ENCODE measurements around the gene TMEM121.
A peak's percentile ranks its signal among the peaks of the same experiment; 100 is the strongest.

The TMEM121 gene

DNA sequence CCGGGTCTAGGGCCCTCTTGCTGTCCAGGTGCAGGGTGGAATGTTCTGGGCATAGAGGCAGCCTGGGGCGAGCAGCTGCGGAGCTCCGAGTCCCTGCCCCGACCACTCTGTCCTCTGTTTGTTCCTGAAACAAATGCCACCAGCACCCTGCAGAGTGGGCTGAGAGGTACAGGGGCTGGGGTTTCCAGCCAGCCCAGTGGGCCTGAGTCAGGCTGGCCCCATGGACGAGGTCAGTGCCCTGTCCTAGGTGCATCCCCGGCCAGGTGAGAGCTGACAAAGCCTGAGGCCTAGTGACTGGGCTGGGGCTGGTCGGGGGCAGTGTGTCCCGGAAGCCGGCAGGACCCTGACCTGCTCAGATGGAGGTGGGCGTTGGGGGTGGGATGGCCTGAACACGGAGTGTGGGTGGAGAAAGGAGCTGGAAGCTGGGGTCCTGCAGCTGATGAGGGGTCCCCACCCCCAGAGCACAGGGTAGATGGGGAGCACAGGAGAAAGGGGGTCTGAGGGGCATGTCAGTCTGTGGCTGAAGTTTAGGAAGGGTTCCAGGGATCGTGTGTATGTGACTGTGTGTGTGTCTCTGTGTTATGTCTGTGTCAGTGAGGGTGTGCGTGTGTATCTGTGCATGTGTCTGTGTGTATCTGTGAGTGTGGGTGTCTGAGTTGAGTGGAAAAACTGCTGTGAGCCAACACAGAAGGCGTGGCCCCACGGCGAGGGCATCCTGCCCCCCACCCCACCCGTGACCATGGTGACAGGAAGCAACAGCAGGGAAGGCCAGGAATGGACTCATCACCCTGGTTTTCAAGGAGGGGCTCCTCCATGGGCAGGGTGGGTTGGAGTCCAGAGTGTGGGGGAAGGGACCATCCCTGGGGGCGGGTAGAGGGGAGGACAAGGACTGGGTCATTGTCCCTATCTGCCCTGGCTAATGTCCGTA is 42.0 kb upstream of the TMEM121 start:
- Mint-ChIP-seq H3K27me3 (peaks cover 55% of the 10 kb centered on the region), H3K36me3 (peaks cover 4% of the 10 kb centered on the region), H3K4me3 (no peak overlapping the region), H3K27ac (peak overlapping the region; percentile 80), H3K4me1 (peaks cover 68% of the 10 kb centered on the region), H3K9me3 (no peaks in the 10 kb centered on the region)
- CTCF ChIA-PET, result no interaction called here
- peak; percentile 70 for DNase-seq

DNA sequence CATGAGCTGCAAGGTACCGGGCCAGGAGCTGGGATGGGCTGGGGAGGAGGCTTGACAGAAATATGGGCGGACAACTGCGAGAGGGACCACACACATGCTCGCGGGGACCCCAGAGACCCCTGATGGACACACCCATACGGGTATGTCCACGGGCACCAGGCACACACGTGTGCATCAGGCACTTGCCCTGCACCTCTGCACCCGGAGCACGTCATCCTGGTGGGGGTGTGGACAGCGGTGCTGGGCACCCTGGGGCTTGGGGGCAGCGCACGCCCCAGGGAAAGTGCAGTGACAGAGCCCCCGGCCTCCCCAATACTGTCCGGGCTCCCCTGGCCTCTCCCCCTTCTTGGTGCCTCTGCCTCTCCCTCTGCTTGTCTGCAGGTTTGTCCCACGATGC is 41.4 kb upstream of the TMEM121 start:
- Mint-ChIP-seq H3K27me3 (peaks cover 49% of the 10 kb centered on the region), H3K27ac (no peak overlapping the region), H3K9me3 (no peaks in the 10 kb centered on the region), H3K36me3 (peaks cover 7% of the 10 kb centered on the region), H3K4me3 (no peak overlapping the region), H3K4me1 (peaks cover 65% of the 10 kb centered on the region)
- CTCF ChIA-PET, result no interaction called here
- no peak for DNase-seq

DNA sequence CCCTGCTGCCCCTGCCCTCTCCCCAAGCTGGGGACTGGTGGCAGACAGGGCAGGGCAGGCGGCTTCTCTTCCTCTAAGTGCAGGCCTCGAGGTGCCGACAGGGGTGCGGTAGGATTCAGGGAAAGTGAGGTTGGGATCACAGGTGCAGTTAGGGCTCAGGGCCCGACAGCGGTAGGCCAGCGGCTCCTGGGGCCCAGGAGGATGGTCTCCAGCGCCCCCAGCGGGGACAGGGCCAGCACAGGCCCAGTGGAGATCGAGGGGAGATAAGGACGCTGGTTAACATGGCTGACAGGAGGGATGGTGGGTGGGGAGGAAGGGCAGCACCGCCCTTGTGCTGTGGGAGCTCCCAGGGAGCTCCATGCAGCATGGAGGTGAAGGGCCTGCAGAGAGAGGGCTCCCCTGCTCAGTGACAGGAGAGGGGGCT is 40.6 kb upstream of the TMEM121 start:
- H3K27ac Mint-ChIP-seq, result peak overlapping the region; percentile 42
- CTCF ChIA-PET, result interaction anchor here (0.6 to 1.4 kb wide), 2 partner anchors 22 to 47 kb away, joined by 4 read pairs; no protein-coding TSS in a partner anchor
- DNase-seq, result peak; percentile 60
- H3K4me3 Mint-ChIP-seq, result peak overlapping the region; percentile 41
- peaks cover 7% of the 10 kb centered on the region for H3K36me3 Mint-ChIP-seq
- peaks cover 61% of the 10 kb centered on the region for H3K4me1 Mint-ChIP-seq
- H3K27me3 Mint-ChIP-seq, result peaks cover 41% of the 10 kb centered on the region
- no peaks in the 10 kb centered on the region for H3K9me3 Mint-ChIP-seq

- Mint-ChIP-seq H3K36me3 (peaks cover 7% of the 10 kb centered on the region), H3K4me3 (peak within 1 kb of the TSS; percentile 90), H3K27me3 (peaks cover 35% of the 10 kb centered on the region), H3K4me1 (peaks cover 55% of the 10 kb centered on the region), H3K27ac (peak within 1 kb of the TSS; percentile 89), H3K9me3 (no peaks in the 10 kb centered on the region)
- DNase-seq, result no peak
- CTCF ChIA-PET, result interaction anchor here (0.6 to 1.4 kb wide), 2 partner anchors 21 to 46 kb away, joined by 4 read pairs; no protein-coding TSS in a partner anchor
Observed at GRCh38 chr14:105486163-105486973, 40.0 kb upstream of the TMEM121 start, which contains the start of gene CRIP1. Gene CRIP1, plus strand, starts transcription at chr14:105486886. Its CDS starts 374 bp downstream, at chr14:105487260.

DNA sequence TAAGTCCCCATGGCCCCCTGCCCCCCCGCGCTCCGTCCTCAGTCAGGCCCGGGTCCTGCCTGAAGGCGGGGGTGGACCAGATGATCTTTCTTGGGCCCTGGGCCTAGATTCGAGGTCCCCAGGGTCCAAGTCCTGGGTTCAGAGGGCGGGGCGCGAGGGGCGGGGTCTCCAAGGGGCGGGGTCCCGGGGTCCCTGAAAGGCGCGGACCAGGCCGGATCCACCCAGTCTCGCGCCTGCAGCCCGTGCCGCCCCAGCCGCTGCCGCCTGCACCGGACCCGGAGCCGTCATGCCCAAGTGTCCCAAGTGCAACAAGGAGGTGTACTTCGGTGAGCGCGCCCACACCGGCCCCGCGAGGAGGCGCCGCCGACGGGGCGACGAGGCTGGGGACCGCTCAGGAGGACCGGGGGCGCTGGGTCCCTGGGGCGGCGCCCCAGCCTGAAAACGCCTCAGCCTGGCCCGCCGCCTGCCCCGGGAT is 39.4 kb upstream of the TMEM121 start:
- Mint-ChIP-seq H3K9me3 (no peaks in the 10 kb centered on the region), H3K4me3 (peak overlapping the region; percentile 90), H3K27me3 (peaks cover 34% of the 10 kb centered on the region), H3K4me1 (peaks cover 54% of the 10 kb centered on the region), H3K36me3 (peaks cover 7% of the 10 kb centered on the region), H3K27ac (peak overlapping the region; percentile 70)
- CTCF ChIA-PET, result interaction anchor here (1.4 kb wide), 1 partner anchor 45 kb away, joined by 4 read pairs; no protein-coding TSS in a partner anchor
- DNase-seq, result peak; percentile 73

DNA sequence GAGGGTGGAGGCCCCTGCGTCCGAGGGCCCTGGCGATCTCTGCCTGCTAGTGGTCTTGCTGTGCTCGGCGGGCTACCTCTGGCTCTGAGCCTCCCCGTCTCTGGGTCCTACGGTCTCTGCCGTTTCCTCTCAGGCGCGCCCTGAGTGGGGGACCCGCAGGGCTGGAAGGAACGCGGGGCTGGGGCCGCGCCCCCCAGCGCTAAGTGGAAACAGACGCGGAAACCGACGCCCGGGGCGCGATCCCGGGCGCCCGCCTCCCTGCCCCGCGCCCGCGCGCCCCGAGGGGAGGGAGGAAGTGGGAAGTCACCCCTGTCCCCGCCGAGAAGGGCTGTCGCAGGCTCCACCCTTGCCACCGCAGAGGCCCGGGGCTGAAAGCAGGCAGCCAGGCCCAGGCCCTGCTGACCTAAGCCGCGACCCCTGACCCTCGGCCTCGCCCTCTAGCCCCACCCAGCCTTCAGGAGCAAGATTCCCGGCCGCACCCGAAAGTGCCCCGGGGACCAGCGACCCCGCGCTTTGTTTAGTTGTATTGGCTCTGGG is 38.9 kb upstream of the TMEM121 start:
- peaks cover 7% of the 10 kb centered on the region for H3K36me3 Mint-ChIP-seq
- peaks cover 51% of the 10 kb centered on the region for H3K4me1 Mint-ChIP-seq
- peak overlapping the region; percentile 89 for H3K27ac Mint-ChIP-seq
- H3K9me3 Mint-ChIP-seq, result no peaks in the 10 kb centered on the region
- peak; percentile 84 for DNase-seq
- H3K4me3 Mint-ChIP-seq, result peak overlapping the region; percentile 90
- H3K27me3 Mint-ChIP-seq, result peaks cover 34% of the 10 kb centered on the region
- CTCF ChIA-PET, result no interaction called here

DNA sequence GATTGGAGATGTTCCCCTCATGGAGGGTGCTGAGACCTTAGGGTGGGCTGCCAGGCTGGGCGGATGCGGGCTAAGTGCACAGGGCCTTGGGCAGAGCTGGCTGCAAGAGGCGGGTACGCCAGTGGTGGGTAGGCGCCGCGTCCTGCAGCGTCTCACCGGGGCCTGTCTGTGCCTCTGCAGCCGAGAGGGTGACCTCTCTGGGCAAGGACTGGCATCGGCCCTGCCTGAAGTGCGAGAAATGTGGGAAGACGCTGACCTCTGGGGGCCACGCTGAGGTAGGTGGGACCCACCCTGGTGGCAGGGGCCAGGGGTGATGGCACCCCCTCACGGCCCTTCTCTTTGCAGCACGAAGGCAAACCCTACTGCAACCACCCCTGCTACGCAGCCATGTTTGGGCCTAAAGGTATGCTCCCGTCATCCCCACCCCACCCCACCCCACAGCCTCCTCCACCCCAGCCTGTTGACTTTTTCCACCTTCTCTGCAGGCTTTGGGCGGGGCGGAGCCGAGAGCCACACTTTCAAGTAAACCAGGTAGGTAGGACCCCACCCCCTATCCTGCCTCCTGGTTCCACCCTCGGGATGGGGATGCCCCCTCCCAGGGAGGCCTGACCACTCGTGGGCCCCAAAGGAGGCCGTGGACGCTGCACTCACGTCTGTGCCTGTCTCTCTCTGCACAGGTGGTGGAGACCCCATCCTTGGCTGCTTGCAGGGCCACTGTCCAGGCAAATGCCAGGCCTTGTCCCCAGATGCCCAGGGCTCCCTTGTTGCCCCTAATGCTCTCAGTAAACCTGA is 38.2 kb upstream of the TMEM121 start:
- CTCF ChIA-PET, result interaction anchor here (1.1 to 2.5 kb wide), 4 partner anchors 40 to 116 kb away, joined by 3 to 66 read pairs (median 10); no protein-coding TSS in a partner anchor
- peak; percentile 51 for DNase-seq
- Mint-ChIP-seq H3K9me3 (no peaks in the 10 kb centered on the region), H3K27me3 (peaks cover 34% of the 10 kb centered on the region), H3K4me3 (peak overlapping the region; percentile 90), H3K27ac (peak overlapping the region; percentile 89), H3K36me3 (peaks cover 7% of the 10 kb centered on the region), H3K4me1 (peaks cover 46% of the 10 kb centered on the region)

DNA sequence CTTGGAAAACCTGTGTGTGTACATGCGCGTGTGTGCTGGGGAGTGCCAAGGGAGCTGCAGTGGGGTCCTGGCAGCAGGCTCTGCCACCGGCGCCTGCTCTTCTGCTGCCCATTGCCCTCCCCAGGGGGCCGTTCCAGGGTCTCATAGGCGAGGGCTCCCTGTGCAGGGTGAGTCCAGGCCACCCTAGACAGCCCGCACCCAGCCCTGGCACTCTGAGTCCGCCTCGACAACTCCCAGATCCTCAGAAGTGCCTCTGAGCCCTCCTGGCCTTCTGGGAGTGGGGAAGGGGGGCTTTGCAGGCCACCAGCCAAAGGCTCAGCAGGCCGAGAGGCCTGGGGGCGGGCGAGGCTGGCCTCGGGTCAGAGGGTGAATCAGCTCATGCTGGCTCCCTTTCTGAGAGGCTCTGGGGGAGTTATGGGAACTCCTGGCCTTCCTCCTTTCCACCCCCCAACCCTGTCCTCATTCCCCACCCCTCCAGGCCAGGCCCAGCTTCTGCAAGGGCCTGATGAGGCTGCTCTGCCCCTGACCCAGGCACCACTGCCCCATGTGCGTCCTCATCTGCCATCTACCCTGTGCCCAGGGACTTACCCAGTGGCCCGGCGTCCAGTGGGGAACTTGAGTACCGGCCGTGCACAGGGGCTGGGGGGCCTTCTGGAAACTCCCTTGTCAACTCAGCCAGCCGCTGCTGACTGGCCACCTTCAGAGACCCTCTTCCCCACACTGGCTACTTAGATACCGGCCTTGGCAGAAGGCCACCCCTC is 37.4 kb upstream of the TMEM121 start:
- Mint-ChIP-seq H3K36me3 (peaks cover 7% of the 10 kb centered on the region), H3K9me3 (no peaks in the 10 kb centered on the region), H3K4me3 (peak overlapping the region; percentile 90), H3K4me1 (peaks cover 50% of the 10 kb centered on the region), H3K27ac (peak overlapping the region; percentile 95), H3K27me3 (peaks cover 34% of the 10 kb centered on the region)
- CTCF ChIA-PET, result interaction anchor here (0.9 to 4.2 kb wide), 11 partner anchors 8 to 320 kb away, joined by 3 to 97 read pairs (median 6); partner anchors contain the start of genes BRF1 and JAG2
- DNase-seq, result no peak

DNA sequence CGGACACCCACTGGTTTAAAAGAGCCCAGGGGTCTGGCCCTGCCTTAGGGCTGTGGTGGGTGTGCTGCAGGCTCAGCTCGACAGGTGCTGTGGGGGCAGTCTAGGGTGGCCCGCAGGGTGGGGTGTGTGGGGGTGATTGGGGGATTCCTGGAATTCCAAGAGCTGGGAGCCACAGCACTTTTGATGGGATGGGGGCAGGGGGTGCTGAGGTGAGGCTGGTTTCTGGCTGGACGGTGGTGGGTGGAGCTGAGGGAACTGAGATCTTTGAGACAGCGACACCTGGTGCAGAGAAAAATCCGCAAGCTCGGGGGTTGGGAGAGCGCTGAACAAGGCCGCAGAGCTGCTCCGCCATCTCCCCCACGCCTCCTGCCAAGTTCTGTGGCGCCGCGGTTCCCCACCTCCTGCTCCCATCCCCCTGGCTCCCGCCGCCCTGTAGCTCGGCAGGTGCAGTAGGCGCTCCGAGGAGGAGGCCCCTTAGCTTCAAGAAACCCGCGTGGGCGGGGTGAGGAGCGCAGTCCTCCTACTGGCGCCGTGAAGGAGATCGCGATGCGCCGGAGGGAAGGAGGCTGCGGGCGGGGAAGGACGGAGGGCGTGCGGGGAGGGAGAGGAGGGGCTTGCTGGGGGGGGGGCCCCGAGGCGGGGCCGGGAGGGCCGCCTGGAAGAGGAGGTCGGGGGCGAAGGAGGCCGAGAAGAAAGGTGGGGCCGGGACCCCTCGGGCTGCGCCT is 36.7 kb upstream of the TMEM121 start:
- Mint-ChIP-seq H3K27ac (peak overlapping the region; percentile 95), H3K9me3 (no peaks in the 10 kb centered on the region), H3K4me3 (peak overlapping the region; percentile 90), H3K36me3 (peaks cover 7% of the 10 kb centered on the region), H3K4me1 (peaks cover 43% of the 10 kb centered on the region), H3K27me3 (peaks cover 28% of the 10 kb centered on the region)
- DNase-seq, result peak; percentile 93
- CTCF ChIA-PET, result interaction anchor here (0.6 to 4.2 kb wide), 17 partner anchors 9 to 469 kb away, joined by 3 to 97 read pairs (median 4); partner anchors contain the start of genes BRF1, CDCA4 and JAG2

GRCh38 chr14:105490267-105490571 is 36.2 kb upstream of the TMEM121 start:
- Mint-ChIP-seq H3K4me3 (peak overlapping the region; percentile 90), H3K9me3 (no peaks in the 10 kb centered on the region), H3K36me3 (peaks cover 7% of the 10 kb centered on the region), H3K27me3 (peaks cover 23% of the 10 kb centered on the region), H3K27ac (peak overlapping the region; percentile 95), H3K4me1 (peaks cover 41% of the 10 kb centered on the region)
- DNase-seq, result no peak
- CTCF ChIA-PET, result interaction anchor here (0.6 to 4.2 kb wide), 16 partner anchors 9 to 469 kb away, joined by 3 to 97 read pairs (median 4); partner anchors contain the start of genes BRF1, CDCA4 and JAG2

DNA sequence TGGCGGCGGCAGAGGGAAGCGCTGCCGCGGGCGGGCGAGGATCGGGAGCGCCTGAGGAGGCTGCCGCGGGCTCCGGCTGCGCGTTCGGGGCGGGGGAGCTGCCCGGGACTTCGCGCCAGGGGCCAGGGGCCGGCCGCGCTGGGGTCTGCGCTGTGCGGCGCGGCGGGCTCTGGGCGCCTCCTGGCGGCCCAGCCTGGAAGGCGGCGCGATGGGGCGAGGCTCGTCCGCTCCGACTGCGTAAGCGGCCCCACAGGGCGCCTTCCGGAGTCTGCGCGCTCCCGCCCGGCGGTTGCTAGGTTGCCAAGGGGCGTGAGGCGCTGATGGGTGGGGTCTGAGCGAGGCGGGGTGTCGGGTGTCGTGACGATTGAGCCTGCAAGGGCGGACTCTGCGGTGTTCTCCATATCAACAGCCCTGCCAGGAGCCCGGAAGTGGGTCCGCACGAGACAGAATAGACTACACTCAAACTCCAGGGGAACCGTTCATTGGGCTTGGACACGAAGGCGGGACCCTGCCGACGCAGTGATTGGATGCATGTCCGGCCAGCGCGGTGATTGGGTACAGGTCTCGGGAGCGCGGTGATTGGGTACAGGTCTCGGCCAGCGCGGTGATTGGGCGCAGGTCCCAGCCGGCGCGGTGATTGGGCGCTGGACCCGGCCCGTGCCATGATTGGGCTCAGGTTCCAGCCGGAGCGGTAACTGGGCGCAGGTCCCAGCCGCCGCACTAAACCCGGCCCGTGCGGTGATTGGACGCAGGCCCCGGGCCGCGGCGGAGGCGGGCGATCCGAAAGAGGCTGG is 35.6 kb upstream of the TMEM121 start, which contains the start of gene TEDC1:
Gene TEDC1, plus strand, starts transcription at position 675 of the 794 bp plus-strand sequence. CDS start 130 bp downstream, outside the sequence.
- CTCF ChIA-PET, result interaction anchor here (0.6 to 4.2 kb wide), 12 partner anchors 10 to 400 kb away, joined by 3 to 97 read pairs (median 4); partner anchors contain the start of gene BRF1
- peak; percentile 100 for DNase-seq
- peaks cover 7% of the 10 kb centered on the region for H3K36me3 Mint-ChIP-seq
- no peaks in the 10 kb centered on the region for H3K9me3 Mint-ChIP-seq
- peak within 1 kb of the TSS; percentile 95 for H3K27ac Mint-ChIP-seq
- H3K4me3 Mint-ChIP-seq, result peak within 1 kb of the TSS; percentile 90
- H3K4me1 Mint-ChIP-seq, result peaks cover 35% of the 10 kb centered on the region
- peaks cover 17% of the 10 kb centered on the region for H3K27me3 Mint-ChIP-seq
